Measurements from ENCODE around the gene TBXA2R.

DNA sequence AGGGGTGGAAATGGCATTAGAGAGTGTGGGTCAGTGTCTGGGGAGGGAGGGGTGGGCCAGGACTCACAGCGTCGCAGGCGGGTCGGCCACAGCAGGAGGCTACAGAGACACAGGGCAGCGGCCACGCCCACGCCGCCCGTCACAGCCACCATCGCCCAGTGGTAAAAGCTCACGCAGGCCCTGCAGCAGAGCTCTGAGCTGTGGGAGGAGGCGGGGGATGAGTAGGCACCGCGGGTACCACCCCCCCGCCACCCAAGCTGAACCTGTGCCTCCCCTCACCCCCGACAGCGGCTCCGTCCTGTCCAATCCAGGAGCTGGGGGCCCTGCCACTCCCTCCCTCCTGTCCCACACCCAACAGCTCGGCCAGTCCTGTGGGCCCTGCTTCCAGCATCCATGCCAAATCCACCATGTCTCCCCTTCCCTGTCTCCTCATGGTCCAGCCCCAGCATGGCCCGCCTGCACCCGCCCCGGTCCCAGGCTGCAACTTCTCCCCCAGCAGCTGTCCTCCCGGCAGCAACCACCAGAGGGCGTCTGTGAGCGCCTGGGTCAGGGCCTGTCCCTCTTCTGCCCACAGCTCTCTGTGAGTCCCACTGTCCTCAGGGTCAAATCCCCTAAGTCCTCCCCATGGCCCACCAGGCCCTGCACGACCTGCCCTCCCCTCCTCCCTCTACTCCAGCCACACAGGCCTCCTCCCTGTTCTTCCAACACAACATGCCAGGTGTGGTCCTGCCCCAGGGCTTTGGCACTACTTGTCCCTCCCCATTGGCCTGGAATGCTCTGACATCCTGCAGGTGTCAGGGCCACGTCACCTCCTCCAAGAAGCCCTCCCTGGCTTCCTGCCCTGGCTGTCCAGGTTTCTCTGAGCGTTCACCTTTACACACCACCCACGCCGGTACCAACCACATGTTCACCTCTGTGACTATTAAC lies 61.7 kb downstream of the TBXA2R start:
- TF ChIP-seq, protein P1, sequence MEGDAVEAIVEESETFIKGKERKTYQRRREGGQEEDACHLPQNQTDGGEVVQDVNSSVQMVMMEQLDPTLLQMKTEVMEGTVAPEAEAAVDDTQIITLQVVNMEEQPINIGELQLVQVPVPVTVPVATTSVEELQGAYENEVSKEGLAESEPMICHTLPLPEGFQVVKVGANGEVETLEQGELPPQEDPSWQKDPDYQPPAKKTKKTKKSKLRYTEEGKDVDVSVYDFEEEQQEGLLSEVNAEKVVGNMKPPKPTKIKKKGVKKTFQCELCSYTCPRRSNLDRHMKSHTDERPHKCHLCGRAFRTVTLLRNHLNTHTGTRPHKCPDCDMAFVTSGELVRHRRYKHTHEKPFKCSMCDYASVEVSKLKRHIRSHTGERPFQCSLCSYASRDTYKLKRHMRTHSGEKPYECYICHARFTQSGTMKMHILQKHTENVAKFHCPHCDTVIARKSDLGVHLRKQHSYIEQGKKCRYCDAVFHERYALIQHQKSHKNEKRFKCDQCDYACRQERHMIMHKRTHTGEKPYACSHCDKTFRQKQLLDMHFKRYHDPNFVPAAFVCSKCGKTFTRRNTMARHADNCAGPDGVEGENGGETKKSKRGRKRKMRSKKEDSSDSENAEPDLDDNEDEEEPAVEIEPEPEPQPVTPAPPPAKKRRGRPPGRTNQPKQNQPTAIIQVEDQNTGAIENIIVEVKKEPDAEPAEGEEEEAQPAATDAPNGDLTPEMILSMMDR (IDR thresholded peaks at IDR 0.05; ENCODE audit: control extremely low read depth in 1 of 3, insufficient read depth in 1 of 3, low read depth in 1 of 3, low read length in 3 of 3), result peak; percentile 92 to 96 (median 95)
- no peak for TF ChIP-seq TAF1 (IDR thresholded peaks at IDR 0.05; ENCODE audit: low read depth, low read length)
- peak in 1 of 2 experiments; percentile 50; a peak in 1 of 3 replicates for TF ChIP-seq POLR2A (IDR thresholded peaks at IDR 0.05; ENCODE audit: control extremely low read depth in 1 of 2, low read depth in 2 of 2, low read length in 2 of 2)
- TF ChIP-seq CEBPB (IDR thresholded peaks at IDR 0.05; ENCODE audit: low read depth, low read length), result no peak
- no peak for TF ChIP-seq RFX5 (IDR thresholded peaks at IDR 0.05; ENCODE audit: borderline replicate concordance, low read depth, low read length)
- TF ChIP-seq TAF7 (optimal IDR thresholded peaks at IDR 0.05; ENCODE audit: borderline replicate concordance, low read depth, low read length), result no peak
- TF ChIP-seq CHD1 (IDR thresholded peaks at IDR 0.05; ENCODE audit: low read depth, low read length), result no peak
- TF ChIP-seq CREB1 (IDR thresholded peaks at IDR 0.05), result no peak
- no peak for TF ChIP-seq CBX5 (IDR thresholded peaks at IDR 0.05; ENCODE audit: low read depth, low read length)
- TF ChIP-seq JUND (IDR thresholded peaks at IDR 0.05; ENCODE audit: low read length), result 0 out of 2 replicates have a peak, but pooled peaks have one; percentile 29
- TF ChIP-seq JUN (IDR thresholded peaks at IDR 0.05; ENCODE audit: low read depth, low read length), result no peak
- TF ChIP-seq, protein P2, sequence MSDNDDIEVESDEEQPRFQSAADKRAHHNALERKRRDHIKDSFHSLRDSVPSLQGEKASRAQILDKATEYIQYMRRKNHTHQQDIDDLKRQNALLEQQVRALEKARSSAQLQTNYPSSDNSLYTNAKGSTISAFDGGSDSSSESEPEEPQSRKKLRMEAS (IDR thresholded peaks at IDR 0.05), result peak; percentile 29; the same call in 1 of the 2 replicates
